ENCODE measurements around the gene GPC5.

The GPC5 gene

DNA sequence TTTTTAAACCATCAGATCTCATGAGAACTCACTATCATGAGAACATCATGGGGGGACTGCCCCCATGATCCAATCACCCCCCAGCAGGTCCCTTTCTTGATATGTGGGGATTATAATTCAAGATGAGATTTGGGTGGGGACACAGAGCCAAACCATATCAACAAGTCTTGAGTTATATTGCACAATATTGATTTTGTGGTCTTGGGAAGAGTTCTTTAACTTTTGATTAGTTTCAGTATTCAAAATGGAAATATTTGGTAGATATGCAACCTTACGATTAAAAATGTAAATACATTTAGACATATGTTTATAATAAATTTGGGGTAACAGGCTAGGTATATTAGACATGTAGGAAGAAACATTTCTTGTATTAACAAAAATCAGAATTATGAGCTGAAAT is 188.2 kb downstream of the GPC5 start:
- no peak for DNase-seq (ENCODE audit: low read depth in 2 of 3, low spot score in 2 of 3)

GRCh38 chr13:91588541-91588940 is 190.1 kb downstream of the GPC5 start:
- DNase-seq (ENCODE audit: low read depth in 2 of 3, low spot score in 2 of 3), result no peak

DNA sequence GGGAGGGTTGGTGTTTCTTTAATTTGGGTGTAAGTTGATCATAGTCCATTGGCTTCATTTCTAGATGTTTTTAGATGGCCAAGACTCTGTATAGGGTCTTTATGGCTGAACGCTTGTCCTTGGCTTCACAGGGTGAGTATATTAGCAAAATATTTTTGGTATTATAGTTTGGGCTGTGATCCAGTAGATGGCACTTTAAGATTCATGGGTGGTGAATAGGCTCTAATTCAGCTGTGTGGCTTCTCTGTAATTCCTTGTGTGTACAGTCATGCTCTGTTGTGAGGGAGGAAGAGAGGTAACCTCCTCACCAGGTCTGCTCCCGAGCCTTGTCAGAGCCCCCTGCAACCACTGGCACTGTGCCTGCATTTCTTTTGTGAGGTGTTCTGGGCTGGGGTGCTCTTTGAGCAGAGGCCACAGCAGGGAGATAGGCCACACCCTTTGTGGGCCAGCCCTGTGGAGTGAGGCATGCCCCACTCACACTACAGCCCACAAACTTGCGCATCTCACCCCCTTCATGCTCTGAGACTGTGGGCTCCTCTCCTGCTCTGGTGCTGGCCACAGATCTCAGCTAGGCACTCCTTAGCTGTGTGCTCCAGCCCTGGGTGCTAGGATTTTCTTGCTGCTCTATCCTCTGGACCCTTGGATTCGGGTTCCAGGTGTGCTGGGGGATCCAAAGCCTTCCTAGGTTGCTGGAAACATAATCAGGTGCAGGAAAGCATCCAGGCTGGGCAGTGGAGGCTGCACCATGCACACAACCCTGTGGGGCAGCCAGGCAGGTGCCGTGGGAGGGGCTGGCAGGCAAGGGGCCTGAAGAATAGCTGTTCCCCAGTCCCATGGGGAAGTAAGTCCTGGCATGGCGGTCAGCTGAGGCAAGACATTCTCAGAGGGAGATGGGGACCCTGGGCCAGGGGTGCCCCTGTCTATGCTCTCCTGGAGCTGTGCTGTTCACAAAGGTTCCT is 193.9 kb downstream of the GPC5 start:
- DNase-seq (ENCODE audit: low read depth in 2 of 3, low spot score in 2 of 3), result no peak

- DNase-seq (ENCODE audit: low read depth in 2 of 3, low spot score in 2 of 3), result no peak
Measured at GRCh38 chr13:91593456-91593855, 195.0 kb downstream of the GPC5 start.

- no peak for DNase-seq (ENCODE audit: low read depth in 2 of 3, low spot score in 2 of 3)
Measured at GRCh38 chr13:91594061-91594460, 195.6 kb downstream of the GPC5 start.

GRCh38 chr13:91595677-91596076 is 197.3 kb downstream of the GPC5 start:
- DNase-seq (ENCODE audit: low read depth in 2 of 3, low spot score in 2 of 3), result no peak

GRCh38 chr13:91596842-91597241 is 198.4 kb downstream of the GPC5 start:
- no peak for DNase-seq (ENCODE audit: low read depth in 2 of 3, low spot score in 2 of 3)

GRCh38 chr13:91598655-91599054 is 200.2 kb downstream of the GPC5 start:
- no peak for DNase-seq (ENCODE audit: low read depth in 2 of 3, low spot score in 2 of 3)

- DNase-seq (ENCODE audit: low read depth in 2 of 3, low spot score in 2 of 3), result no peak
Measured at GRCh38 chr13:91601273-91601672, 202.9 kb downstream of the GPC5 start.

GRCh38 chr13:91601807-91602206 is 203.4 kb downstream of the GPC5 start:
- no peak for DNase-seq (ENCODE audit: low read depth in 2 of 3, low spot score in 2 of 3)

DNA sequence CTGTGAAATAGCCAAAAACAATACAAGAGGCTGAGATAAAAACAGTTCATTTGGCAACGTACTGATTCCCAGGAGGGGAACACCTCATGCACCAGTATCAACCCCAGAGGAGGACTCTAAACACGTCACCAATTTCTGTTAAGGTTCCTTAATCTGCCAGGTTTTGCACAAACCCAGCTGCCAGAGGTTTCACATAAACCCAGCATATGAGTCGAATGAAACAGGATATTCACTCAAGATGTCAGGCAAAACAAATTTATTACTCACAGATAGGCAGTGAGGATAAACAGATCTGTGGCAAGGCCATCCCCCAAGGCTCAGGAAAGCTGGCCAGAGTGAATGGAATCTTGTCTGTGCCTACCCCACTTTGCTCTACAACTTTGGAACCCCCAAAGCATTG is 210.9 kb downstream of the GPC5 start:
- no peak for DNase-seq (ENCODE audit: low read depth in 2 of 3, low spot score in 2 of 3)

DNA sequence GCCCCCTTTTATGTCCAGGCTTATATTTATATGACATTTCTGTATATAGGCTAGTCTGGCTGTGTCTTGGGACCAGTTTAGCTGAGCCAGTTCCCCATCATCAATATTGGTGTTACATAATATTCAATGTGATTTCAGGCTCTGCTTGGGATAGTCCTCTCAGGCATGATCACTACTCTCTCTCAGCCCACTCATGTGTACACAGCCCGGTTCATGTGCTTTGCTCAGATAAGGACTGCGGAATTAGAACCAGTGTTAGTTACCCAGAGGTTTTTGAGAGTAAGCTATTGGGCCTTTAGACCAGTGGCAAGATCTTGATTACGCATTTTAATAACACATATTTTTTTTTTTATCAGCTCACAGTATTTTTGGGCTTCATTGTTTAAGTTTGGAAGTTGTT is 219.9 kb downstream of the GPC5 start:
- no peak for DNase-seq (ENCODE audit: low read depth in 2 of 3, low spot score in 2 of 3)

DNA sequence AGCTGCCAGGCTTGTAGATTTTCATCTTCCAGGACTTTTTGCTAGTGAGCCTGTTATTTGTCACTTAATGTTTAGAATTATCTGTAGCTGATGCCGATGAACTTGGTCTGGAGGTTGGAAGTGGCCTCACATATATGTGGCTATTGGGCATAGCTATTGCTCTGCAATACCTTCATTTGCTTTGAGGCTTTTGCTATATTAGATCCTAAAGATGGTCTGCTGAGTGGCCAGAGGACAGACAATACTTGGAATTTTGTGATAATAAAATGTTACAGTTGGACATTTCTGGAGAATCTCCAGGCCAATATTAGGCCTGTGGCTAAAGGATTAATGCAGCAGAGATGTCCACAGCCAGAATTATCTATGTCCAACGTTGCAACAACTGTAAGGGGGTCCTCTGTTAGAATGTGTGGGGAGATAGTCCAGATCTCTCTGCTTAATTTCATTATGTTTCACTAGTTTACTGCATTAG is 222.3 kb downstream of the GPC5 start:
- DNase-seq (ENCODE audit: low read depth in 2 of 3, low spot score in 2 of 3), result no peak

DNA sequence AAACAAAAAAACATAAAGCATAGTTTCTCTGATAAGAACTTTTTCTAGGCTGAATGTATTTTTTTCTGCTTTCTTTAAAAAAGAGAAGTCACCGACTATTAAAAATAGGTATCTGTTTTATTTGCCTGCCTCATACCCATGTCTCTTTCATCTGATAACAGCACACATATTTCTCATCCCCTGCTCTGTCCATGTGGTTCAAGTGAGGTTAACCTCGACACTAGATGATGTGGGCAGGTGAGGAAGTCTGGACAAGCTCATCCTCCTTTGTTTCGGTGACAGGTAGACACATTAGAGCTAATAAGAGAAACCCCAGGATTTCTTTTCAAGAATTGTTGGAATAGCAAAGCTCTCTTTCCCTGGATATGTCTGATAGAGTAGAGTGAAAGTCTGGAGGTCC is 222.7 kb downstream of the GPC5 start:
- DNase-seq (ENCODE audit: low read depth in 2 of 3, low spot score in 2 of 3), result no peak

- DNase-seq (ENCODE audit: low read depth in 2 of 3, low spot score in 2 of 3), result no peak
Measured at GRCh38 chr13:91621963-91622362, 223.5 kb downstream of the GPC5 start.

DNA sequence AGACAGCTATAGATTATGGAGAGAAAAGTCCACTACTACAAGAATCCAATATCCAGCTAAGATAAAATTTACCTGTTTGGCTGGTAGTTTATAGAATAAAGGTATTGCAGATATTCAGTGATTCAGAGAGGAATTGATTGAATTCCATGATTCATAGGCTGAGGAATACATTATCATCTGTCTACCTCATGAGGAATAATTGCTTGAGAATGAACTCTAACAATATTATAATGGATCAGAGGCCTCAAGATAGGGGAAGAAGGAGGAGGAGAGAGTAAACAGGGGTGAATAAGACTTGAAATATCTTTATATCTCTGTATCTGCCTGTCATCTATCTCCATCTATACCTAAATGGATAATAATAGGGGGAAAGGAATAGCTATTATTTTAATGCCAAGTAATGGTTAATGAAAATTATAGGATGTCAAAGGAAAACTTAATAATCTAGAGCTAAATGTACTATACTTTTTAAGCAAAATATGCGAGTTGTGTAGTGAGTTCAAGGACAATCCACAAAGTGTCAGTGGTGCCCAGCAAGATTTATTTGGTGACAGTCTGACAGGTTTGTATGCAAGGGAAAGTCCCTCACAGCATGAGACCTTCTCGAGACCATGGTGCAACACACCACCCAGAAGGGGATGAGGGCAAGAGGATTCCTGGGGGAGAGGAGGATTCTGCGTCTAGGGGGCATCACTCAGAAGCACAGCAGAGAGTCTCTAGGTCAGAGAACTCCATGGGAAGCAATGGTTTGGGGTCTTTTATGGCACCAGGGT is 224.5 kb downstream of the GPC5 start:
- no peak for DNase-seq (ENCODE audit: low read depth in 2 of 3, low spot score in 2 of 3)

GRCh38 chr13:91627952-91628739 is 229.7 kb downstream of the GPC5 start:
- DNase-seq (ENCODE audit: low read depth in 2 of 3, low spot score in 2 of 3), result no peak

GRCh38 chr13:91630946-91631345 is 232.5 kb downstream of the GPC5 start:
- no peak for DNase-seq (ENCODE audit: low read depth in 2 of 3, low spot score in 2 of 3)

DNA sequence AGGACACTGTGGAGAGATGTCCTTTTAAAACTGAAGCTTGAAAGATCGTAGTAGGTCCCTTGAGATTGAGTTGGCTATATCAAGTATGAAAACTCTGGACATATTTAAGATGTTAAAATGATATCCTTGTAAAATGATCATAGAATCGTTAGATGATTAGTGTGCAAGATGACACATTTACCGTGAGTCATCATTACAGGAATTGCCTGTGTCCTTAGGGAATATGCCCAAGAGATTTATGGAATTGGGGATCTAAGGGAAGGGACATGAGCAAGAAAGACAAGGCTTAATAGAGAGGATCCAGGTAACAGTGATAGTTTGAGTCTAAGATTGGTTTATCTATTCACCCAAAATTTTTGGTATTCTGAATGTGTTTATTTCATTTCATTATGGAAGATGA is 233.7 kb downstream of the GPC5 start:
- no peak for DNase-seq (ENCODE audit: low read depth in 2 of 3, low spot score in 2 of 3)

- no peak for DNase-seq (ENCODE audit: low read depth in 2 of 3, low spot score in 2 of 3)
Measured at GRCh38 chr13:91639330-91639729, 240.9 kb downstream of the GPC5 start.

DNA sequence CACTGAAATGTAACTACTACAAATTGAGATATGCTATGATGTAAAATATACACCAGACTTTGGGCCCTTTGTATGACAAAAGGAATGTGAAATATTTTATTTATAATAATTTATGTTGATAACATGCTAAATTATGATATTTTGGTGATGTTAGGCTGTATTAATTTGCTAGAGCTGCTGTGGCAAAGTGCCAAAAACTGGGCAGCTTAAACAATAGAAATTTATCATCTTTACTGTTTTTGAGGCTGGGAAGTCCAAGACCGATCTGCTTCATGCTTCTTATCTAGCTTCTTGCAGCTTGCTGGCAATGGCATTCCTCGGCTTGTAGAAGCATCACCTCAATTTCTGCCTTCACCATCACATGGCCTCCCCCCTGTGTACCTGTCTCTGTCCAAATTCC is 245.0 kb downstream of the GPC5 start:
- DNase-seq (ENCODE audit: low read depth in 2 of 3, low spot score in 2 of 3), result no peak

All from activated CD8-positive, alpha-beta memory T cell treated with anti-CD3 and anti-CD28 coated beads for 48 hours (primary cell).